ENCODE data around the gene CPM.

- no peak for TF ChIP-seq EZH2 (IDR thresholded peaks at IDR 0.05; ENCODE audit: borderline replicate concordance, low read depth, low read length, severe bottlenecking)
- TF ChIP-seq, protein P1, sequence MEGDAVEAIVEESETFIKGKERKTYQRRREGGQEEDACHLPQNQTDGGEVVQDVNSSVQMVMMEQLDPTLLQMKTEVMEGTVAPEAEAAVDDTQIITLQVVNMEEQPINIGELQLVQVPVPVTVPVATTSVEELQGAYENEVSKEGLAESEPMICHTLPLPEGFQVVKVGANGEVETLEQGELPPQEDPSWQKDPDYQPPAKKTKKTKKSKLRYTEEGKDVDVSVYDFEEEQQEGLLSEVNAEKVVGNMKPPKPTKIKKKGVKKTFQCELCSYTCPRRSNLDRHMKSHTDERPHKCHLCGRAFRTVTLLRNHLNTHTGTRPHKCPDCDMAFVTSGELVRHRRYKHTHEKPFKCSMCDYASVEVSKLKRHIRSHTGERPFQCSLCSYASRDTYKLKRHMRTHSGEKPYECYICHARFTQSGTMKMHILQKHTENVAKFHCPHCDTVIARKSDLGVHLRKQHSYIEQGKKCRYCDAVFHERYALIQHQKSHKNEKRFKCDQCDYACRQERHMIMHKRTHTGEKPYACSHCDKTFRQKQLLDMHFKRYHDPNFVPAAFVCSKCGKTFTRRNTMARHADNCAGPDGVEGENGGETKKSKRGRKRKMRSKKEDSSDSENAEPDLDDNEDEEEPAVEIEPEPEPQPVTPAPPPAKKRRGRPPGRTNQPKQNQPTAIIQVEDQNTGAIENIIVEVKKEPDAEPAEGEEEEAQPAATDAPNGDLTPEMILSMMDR (IDR thresholded peaks at IDR 0.05; ENCODE audit: extremely low read depth in 1 of 2, insufficient read depth in 1 of 2, low read depth in 1 of 2, low read length in 2 of 2) = peak; percentile 83 to 87
- peak; percentile 91 for TF ChIP-seq POLR2AphosphoS5 (IDR thresholded peaks at IDR 0.05; ENCODE audit: insufficient read depth, low read depth, low read length)
- TF ChIP-seq MYC (IDR thresholded peaks at IDR 0.05; ENCODE audit: low read depth, low read length) = no peak
- TF ChIP-seq POLR2A (IDR thresholded peaks at IDR 0.05; ENCODE audit: low read depth, low read length) = peak; percentile 73
- TF ChIP-seq, protein P2, sequence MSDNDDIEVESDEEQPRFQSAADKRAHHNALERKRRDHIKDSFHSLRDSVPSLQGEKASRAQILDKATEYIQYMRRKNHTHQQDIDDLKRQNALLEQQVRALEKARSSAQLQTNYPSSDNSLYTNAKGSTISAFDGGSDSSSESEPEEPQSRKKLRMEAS (IDR thresholded peaks at IDR 0.05; ENCODE audit: insufficient read depth, insufficient read length) = peak; percentile 3
- TF ChIP-seq JUN (IDR thresholded peaks at IDR 0.05; ENCODE audit: borderline replicate concordance, insufficient read depth, insufficient read length, low read depth) = no peak
- no peak for TF ChIP-seq FOS (IDR thresholded peaks at IDR 0.05; ENCODE audit: borderline replicate concordance, insufficient read depth, low read length)
- TF ChIP-seq GATA2 (IDR thresholded peaks at IDR 0.05; ENCODE audit: insufficient read depth, insufficient read length, low read depth, low read length) = no peak
These were observed 125.2 kb downstream of the CPM start, which contains the start of gene MDM2 for GRCh38 chr12:68807576-68808387.
